ENCODE measurements around the gene PPP1R13B.

The PPP1R13B gene

GRCh38 chr14:103711516-103712431 is 135.6 kb downstream of the PPP1R13B start:
- no peak overlapping the region for H3K4me3 ChIP-seq (ENCODE audit: low read length)
- H3K79me2 ChIP-seq (ENCODE audit: low read length), result peaks cover 39% of the 10 kb centered on the region
- H3K4me2 ChIP-seq (ENCODE audit: low read length), result no peak overlapping the region
- H3K27me3 ChIP-seq (ENCODE audit: low read depth, low read length), result no peaks in the 10 kb centered on the region
- H3K9ac ChIP-seq (ENCODE audit: low read length), result no peak overlapping the region
- no peak overlapping the region for H2AFZ ChIP-seq (ENCODE audit: low read depth, low read length)
- peaks cover 12% of the 10 kb centered on the region for H3K4me1 ChIP-seq (ENCODE audit: low read length)
- no peak for TF ChIP-seq EZH2phosphoT487 (IDR thresholded peaks at IDR 0.05; ENCODE audit: low read depth)
- peaks cover 34% of the 10 kb centered on the region for H3K36me3 ChIP-seq (replicated peaks; ENCODE audit: low read depth, low read length)
- H3K9me3 ChIP-seq (ENCODE audit: insufficient read depth, low read length), result no peaks in the 10 kb centered on the region
- H3K27ac ChIP-seq (ENCODE audit: low read length), result no peak overlapping the region
- H4K20me1 ChIP-seq (ENCODE audit: insufficient read depth, low read length), result peaks cover 2% of the 10 kb centered on the region

- peaks cover 9% of the 10 kb centered on the region for H3K4me1 ChIP-seq (ENCODE audit: low read length)
- no peak overlapping the region for H3K4me2 ChIP-seq (ENCODE audit: low read length)
- H3K9me3 ChIP-seq (ENCODE audit: insufficient read depth, low read length), result no peaks in the 10 kb centered on the region
- no peak overlapping the region for H3K27ac ChIP-seq (ENCODE audit: low read length)
- H3K4me3 ChIP-seq (ENCODE audit: low read length), result no peak overlapping the region
- H3K79me2 ChIP-seq (ENCODE audit: low read length), result peaks cover 32% of the 10 kb centered on the region
- H3K36me3 ChIP-seq (replicated peaks; ENCODE audit: low read depth, low read length), result peaks cover 41% of the 10 kb centered on the region
- H4K20me1 ChIP-seq (ENCODE audit: insufficient read depth, low read length), result peaks cover 2% of the 10 kb centered on the region
- no peak overlapping the region for H2AFZ ChIP-seq (ENCODE audit: low read depth, low read length)
- TF ChIP-seq EZH2phosphoT487 (IDR thresholded peaks at IDR 0.05; ENCODE audit: low read depth), result no peak
- TF ChIP-seq, protein P1, sequence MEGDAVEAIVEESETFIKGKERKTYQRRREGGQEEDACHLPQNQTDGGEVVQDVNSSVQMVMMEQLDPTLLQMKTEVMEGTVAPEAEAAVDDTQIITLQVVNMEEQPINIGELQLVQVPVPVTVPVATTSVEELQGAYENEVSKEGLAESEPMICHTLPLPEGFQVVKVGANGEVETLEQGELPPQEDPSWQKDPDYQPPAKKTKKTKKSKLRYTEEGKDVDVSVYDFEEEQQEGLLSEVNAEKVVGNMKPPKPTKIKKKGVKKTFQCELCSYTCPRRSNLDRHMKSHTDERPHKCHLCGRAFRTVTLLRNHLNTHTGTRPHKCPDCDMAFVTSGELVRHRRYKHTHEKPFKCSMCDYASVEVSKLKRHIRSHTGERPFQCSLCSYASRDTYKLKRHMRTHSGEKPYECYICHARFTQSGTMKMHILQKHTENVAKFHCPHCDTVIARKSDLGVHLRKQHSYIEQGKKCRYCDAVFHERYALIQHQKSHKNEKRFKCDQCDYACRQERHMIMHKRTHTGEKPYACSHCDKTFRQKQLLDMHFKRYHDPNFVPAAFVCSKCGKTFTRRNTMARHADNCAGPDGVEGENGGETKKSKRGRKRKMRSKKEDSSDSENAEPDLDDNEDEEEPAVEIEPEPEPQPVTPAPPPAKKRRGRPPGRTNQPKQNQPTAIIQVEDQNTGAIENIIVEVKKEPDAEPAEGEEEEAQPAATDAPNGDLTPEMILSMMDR (IDR thresholded peaks at IDR 0.05; ENCODE audit: low read depth, low read length), result no peak
- H3K27me3 ChIP-seq (ENCODE audit: low read depth, low read length), result no peaks in the 10 kb centered on the region
- H3K9ac ChIP-seq (ENCODE audit: low read length), result no peak overlapping the region
Observed at GRCh38 chr14:103710771-103711377, 136.5 kb downstream of the PPP1R13B start.

DNA sequence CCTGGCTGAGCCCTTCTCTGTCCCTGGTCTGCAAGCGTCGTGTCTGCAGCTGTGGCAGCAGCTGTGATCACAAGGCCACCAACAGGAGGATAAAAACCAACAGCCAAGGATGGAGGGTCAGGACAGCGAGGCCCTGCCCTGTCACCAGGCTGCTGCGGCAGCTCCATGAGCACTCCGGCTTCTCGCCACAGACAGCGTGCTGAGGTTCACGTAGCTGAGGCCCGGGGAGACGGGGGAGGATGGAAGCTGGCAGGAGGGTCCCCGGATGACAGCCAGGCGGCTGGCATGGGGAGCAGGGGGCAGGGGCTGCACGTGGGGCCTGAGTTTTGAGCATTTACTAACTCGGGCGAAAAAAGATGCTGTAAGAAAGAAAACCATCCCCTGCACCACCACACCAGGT is 137.6 kb downstream of the PPP1R13B start:
- Histone ChIP-seq H3K36me3 (replicated peaks; ENCODE audit: low read depth, low read length) (peaks cover 48% of the 10 kb centered on the region), H3K27me3 (ENCODE audit: low read depth, low read length) (no peaks in the 10 kb centered on the region), H4K20me1 (ENCODE audit: insufficient read depth, low read length) (peaks cover 2% of the 10 kb centered on the region), H3K9me3 (ENCODE audit: insufficient read depth, low read length) (no peaks in the 10 kb centered on the region), H3K27ac (ENCODE audit: low read length) (no peak overlapping the region), H3K4me1 (ENCODE audit: low read length) (peaks cover 9% of the 10 kb centered on the region), H3K4me3 (ENCODE audit: low read length) (no peak overlapping the region), H3K4me2 (ENCODE audit: low read length) (no peak overlapping the region), H2AFZ (ENCODE audit: low read depth, low read length) (no peak overlapping the region), H3K9ac (ENCODE audit: low read length) (no peak overlapping the region), H3K79me2 (ENCODE audit: low read length) (peaks cover 29% of the 10 kb centered on the region)
- no peak for TF ChIP-seq EZH2phosphoT487 (IDR thresholded peaks at IDR 0.05; ENCODE audit: low read depth)
- TF ChIP-seq, protein P1 (IDR thresholded peaks at IDR 0.05; ENCODE audit: low read depth, low read length), result no peak

GRCh38 chr14:103708750-103709187 is 138.6 kb downstream of the PPP1R13B start:
- Histone ChIP-seq H3K79me2 (ENCODE audit: low read length) (peaks cover 18% of the 10 kb centered on the region), H3K4me3 (ENCODE audit: low read length) (no peak overlapping the region), H3K4me2 (ENCODE audit: low read length) (no peak overlapping the region), H3K27ac (ENCODE audit: low read length) (no peak overlapping the region), H3K9me3 (ENCODE audit: insufficient read depth, low read length) (no peaks in the 10 kb centered on the region), H3K36me3 (replicated peaks; ENCODE audit: low read depth, low read length) (peaks cover 52% of the 10 kb centered on the region), H3K9ac (ENCODE audit: low read length) (no peak overlapping the region), H3K4me1 (ENCODE audit: low read length) (peaks cover 2% of the 10 kb centered on the region), H3K27me3 (ENCODE audit: low read depth, low read length) (no peaks in the 10 kb centered on the region), H2AFZ (ENCODE audit: low read depth, low read length) (no peak overlapping the region), H4K20me1 (ENCODE audit: insufficient read depth, low read length) (peaks cover 1% of the 10 kb centered on the region)
- TF ChIP-seq EZH2phosphoT487 (IDR thresholded peaks at IDR 0.05; ENCODE audit: low read depth), result no peak
- TF ChIP-seq, protein P1 (IDR thresholded peaks at IDR 0.05; ENCODE audit: low read depth, low read length), result no peak

Measured in OCI-LY3 (cell line).